Medulla oblongata (tissue), 1 donor: ENCODE results near the gene DNHD1.

Experiments
- DNase-seq: peaks from one replicate; pipeline ENCODE4 v3.0.0-alpha.2; 2015; ENCODE audit errors: extremely low spot score

The DNHD1 gene

GRCh38 chr11:6611963-6612212 lies 114.8 kb downstream of the DNHD1 start:
- DNase-seq: no peak

GRCh38 chr11:6612213-6613041 lies 115.3 kb downstream of the DNHD1 start, which contains the start of gene TAF10:
TSS of gene TAF10 (minus strand) at chr11:6612216. CDS start at chr11:6612189, 27 bp downstream.
- peak; percentile 97 for DNase-seq

GRCh38 chr11:6613496-6613895 lies 116.4 kb downstream of the DNHD1 start:
- no peak for DNase-seq

- DNase-seq: no peak
These were observed 117.4 kb downstream of the DNHD1 start for GRCh38 chr11:6614446-6614845.

GRCh38 chr11:6615046-6615445 lies 118.0 kb downstream of the DNHD1 start:
- no peak for DNase-seq

- DNase-seq: no peak
These were observed 119.0 kb downstream of the DNHD1 start for GRCh38 chr11:6615882-6616585.

GRCh38 chr11:6616596-6617250 lies 119.6 kb downstream of the DNHD1 start:
- no peak for DNase-seq

- DNase-seq: no peak
These were observed 120.3 kb downstream of the DNHD1 start for GRCh38 chr11:6617315-6617781.

- DNase-seq: peak; percentile 82
These were observed 121.3 kb downstream of the DNHD1 start for GRCh38 chr11:6618117-6619003.

- peak; percentile 99 for DNase-seq
These were observed 122.1 kb downstream of the DNHD1 start, which contains the start of gene TPP1 for GRCh38 chr11:6619004-6619745. TSS of gene TPP1 (minus strand) at chr11:6619422. CDS start at chr11:6619400, 22 bp downstream.

GRCh38 chr11:6620636-6621035 lies 123.6 kb downstream of the DNHD1 start:
- no peak for DNase-seq
